HG03439 (cell line): ENCODE data around the gene TRPT1.

Experiments used
- ATAC-seq: cut with Tn5 transposase; IDR thresholded peaks from one replicate; pipeline ENCODE4 v1.9.1; 2021; ENCODE audit warnings: mild to moderate bottlenecking, moderate library complexity; ENCODE audit not compliant: unreplicated experiment

Gene TRPT1

GRCh38 chr11:64210301-64211020 lies 15.5 kb downstream of the TRPT1 start:
- no peak for ATAC-seq

GRCh38 chr11:64209563-64209843 lies 16.5 kb downstream of the TRPT1 start:
- ATAC-seq, result no peak

- ATAC-seq, result no peak
Measured at GRCh38 chr11:64208796-64209562, 17.0 kb downstream of the TRPT1 start.

- no peak for ATAC-seq
Measured at GRCh38 chr11:64208086-64208795, 17.7 kb downstream of the TRPT1 start.

GRCh38 chr11:64207256-64208085 lies 18.5 kb downstream of the TRPT1 start:
- no peak for ATAC-seq

- no peak for ATAC-seq
Measured at GRCh38 chr11:64206457-64207255, 19.3 kb downstream of the TRPT1 start, which contains the start of gene FERMT3. FERMT3 (plus strand) TSS chr11:64206721; CDS start chr11:64207365, 644 bp downstream.

- ATAC-seq, result no peak
Measured at GRCh38 chr11:64204464-64204989, 21.5 kb downstream of the TRPT1 start.

- ATAC-seq, result no peak
Measured at GRCh38 chr11:64204080-64204440, 21.9 kb downstream of the TRPT1 start.

GRCh38 chr11:64203421-64204079 lies 22.4 kb downstream of the TRPT1 start:
- no peak for ATAC-seq

GRCh38 chr11:64202992-64203391 lies 23.0 kb downstream of the TRPT1 start:
- no peak for ATAC-seq

- ATAC-seq, result no peak
Measured at GRCh38 chr11:64201543-64201942, 24.4 kb downstream of the TRPT1 start.

GRCh38 chr11:64198511-64198910 lies 27.5 kb downstream of the TRPT1 start:
- ATAC-seq, result no peak

GRCh38 chr11:64196626-64197025 lies 29.4 kb downstream of the TRPT1 start:
- no peak for ATAC-seq

- ATAC-seq, result no peak
Measured at GRCh38 chr11:64192434-64192833, 33.6 kb downstream of the TRPT1 start.

- no peak for ATAC-seq
Measured at GRCh38 chr11:64186492-64187165, 39.4 kb downstream of the TRPT1 start.

- peak; percentile 86 for ATAC-seq
Measured at GRCh38 chr11:64185693-64186491, 40.1 kb downstream of the TRPT1 start, which contains the start of gene STIP1. STIP1 (plus strand) TSS chr11:64186171; CDS start chr11:64186262, 91 bp downstream.

- peak; percentile 29 for ATAC-seq
Measured at GRCh38 chr11:64185175-64185692, 40.8 kb downstream of the TRPT1 start.

- no peak for ATAC-seq
Measured at GRCh38 chr11:64183890-64184289, 42.1 kb downstream of the TRPT1 start.
